Measurements from ENCODE around the gene TNS4. TPM values are rescaled to one million over a fixed set of nuclear protein-coding genes. Genes with fewer than 3 reads are reported as not detected.

Gene TNS4
- total RNA-seq, 1 donor from 2014 or later = 0.16 TPM

DNA sequence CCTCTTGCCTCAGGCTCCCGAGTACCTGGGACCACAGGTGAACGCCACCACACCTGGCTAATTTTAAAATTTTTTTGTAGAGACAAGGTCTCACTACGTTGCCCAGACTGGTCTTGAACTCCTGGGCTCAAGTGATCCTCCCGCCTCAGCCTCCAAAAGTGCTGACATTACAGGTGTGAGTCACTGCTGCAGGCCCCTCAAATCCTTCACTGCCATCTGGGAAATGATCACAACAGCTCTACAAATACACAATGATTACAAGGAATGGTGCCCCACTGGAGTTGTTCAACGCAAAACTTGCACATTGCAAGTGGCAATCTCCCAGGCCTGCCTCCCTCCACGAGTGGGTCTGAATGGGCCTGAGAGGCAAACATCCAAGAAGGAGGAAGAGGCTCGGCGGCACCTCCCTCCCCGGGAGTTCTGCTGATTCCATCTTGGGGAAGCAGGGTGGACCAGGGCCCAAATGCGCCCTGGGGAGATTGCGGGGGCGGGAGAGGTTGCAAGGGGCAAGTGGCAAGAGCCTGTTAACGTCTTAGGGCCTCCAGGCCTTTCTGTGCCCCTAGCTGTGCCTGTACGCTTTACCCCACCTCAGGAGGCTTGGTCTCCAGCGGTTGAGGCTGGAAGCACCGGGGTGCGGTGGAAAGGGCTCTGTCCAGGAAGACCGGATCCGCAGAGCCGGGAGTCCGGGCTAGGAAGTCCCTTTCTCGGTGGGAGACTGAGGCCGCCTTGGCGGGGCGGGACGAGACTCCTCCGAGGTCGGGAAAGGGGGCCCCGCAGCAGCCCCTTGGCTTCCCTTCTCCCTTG lies 58.8 kb downstream of the TNS4 start:
- no peak for DNase-seq (ENCODE audit: low spot score)

GRCh38 chr17:40440166-40440565 lies 61.3 kb downstream of the TNS4 start:
- DNase-seq (ENCODE audit: low spot score) = no peak

DNA sequence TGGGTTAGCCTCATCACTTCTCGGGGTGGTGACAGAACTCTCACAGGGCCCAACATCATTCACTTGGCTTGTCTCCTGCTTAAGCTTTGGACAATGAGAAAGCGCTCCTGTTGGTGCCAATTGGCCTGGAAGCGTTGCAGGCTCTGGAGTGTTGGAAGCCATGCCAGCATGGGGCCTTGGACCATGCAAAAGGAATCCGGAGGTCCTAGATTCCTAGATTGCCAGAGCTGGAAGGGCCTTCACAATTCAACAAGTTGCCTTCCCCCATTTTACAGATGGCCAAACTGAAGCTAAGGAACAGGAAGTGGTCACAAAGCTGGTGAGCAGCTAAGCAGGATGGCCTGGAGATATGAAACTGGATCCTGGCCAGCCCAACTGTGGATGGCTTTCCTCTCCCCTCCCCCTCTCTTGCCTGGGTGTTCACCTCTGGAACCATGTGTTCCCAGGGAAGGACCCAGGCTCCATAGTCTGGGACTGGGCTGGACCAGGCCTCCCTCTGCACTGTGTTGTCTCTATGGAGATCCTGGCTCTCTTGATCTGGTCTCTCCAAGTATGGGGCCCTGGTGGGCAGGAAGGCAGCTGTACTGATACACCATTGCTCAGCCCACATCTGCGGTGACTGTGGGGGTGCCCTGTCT lies 64.2 kb downstream of the TNS4 start:
- no peak for DNase-seq (ENCODE audit: low spot score)

GRCh38 chr17:40436636-40437035 lies 64.8 kb downstream of the TNS4 start:
- DNase-seq (ENCODE audit: low spot score) = no peak

GRCh38 chr17:40433551-40434415 lies 67.6 kb downstream of the TNS4 start:
- peak; percentile 82 for DNase-seq (ENCODE audit: low spot score)

GRCh38 chr17:40432864-40433528 lies 68.4 kb downstream of the TNS4 start:
- DNase-seq (ENCODE audit: low spot score) = peak; percentile 84

GRCh38 chr17:40431231-40431602 lies 70.2 kb downstream of the TNS4 start:
- no peak for DNase-seq (ENCODE audit: low spot score)

GRCh38 chr17:40430272-40431230 lies 70.9 kb downstream of the TNS4 start:
- peak; percentile 71 for DNase-seq (ENCODE audit: low spot score)

- DNase-seq (ENCODE audit: low spot score) = no peak
Measured at GRCh38 chr17:40427002-40427491, 74.4 kb downstream of the TNS4 start.

Other genes starting within 250 kb of the TNS4 start
- gene CDC6, start 213.7 kb downstream of the TNS4 start, total RNA-seq = 2.4 TPM
- 70.3 TPM for gene RARA, start 192.4 kb downstream of the TNS4 start, total RNA-seq
- gene GJD3, start 136.9 kb downstream of the TNS4 start, total RNA-seq = 0.77 TPM
- gene TOP2A, start 83.7 kb downstream of the TNS4 start, total RNA-seq = 0.48 TPM
- 1,107 TPM for gene IGFBP4, start 58.2 kb downstream of the TNS4 start, total RNA-seq
- 0.39 TPM for gene CCR7, start 63.8 kb upstream of the TNS4 start, total RNA-seq
- gene SMARCE1, start 146.2 kb upstream of the TNS4 start, total RNA-seq = 73.5 TPM
- 0.26 TPM for gene KRT222, start 163.6 kb upstream of the TNS4 start, total RNA-seq
- gene KRT24, start 202.1 kb upstream of the TNS4 start, total RNA-seq = not detected

All from mesenteric fat pad (tissue), 1 donor.